GM19240 (cell line): ENCODE results near the gene ATOH1.

Source experiments
- DNase-seq: peaks from one replicate; pipeline ENCODE4 v3.0.0; 2011; ENCODE audit warnings: low spot score; ENCODE audit not compliant: insufficient read length

ATOH1 gene, protein sequence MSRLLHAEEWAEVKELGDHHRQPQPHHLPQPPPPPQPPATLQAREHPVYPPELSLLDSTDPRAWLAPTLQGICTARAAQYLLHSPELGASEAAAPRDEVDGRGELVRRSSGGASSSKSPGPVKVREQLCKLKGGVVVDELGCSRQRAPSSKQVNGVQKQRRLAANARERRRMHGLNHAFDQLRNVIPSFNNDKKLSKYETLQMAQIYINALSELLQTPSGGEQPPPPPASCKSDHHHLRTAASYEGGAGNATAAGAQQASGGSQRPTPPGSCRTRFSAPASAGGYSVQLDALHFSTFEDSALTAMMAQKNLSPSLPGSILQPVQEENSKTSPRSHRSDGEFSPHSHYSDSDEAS

DNA sequence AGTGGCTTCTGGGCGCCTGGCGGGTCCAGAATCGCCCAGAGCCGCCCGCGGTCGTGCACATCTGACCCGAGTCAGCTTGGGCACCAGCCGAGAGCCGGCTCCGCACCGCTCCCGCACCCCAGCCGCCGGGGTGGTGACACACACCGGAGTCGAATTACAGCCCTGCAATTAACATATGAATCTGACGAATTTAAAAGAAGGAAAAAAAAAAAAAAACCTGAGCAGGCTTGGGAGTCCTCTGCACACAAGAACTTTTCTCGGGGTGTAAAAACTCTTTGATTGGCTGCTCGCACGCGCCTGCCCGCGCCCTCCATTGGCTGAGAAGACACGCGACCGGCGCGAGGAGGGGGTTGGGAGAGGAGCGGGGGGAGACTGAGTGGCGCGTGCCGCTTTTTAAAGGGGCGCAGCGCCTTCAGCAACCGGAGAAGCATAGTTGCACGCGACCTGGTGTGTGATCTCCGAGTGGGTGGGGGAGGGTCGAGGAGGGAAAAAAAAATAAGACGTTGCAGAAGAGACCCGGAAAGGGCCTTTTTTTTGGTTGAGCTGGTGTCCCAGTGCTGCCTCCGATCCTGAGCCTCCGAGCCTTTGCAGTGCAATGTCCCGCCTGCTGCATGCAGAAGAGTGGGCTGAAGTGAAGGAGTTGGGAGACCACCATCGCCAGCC, at the start of gene ATOH1:
Gene ATOH1, plus strand, starts transcription at position 422 of the 663 bp plus-strand sequence. Its CDS starts 174 bp downstream, at position 596.
- no peak for DNase-seq

DNA sequence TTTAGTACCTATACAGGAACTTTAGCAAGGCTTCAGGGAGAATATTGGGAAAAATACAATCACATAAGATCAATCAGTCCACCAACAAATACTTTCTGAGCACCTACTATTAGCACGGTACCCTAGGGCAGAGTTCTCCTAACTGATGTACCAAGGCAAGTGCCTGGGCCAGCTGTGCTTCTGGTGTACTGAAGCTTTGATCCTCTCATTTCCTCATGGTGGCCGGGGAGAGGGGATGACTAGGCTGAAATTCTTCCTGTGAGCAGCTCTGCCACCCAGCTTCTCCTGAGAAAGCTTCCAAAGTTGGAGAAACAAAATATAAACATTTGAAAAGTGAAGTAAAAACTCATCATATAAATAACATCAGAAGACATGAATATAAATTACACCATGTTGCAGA, 49.3 kb upstream of the ATOH1 start:
- DNase-seq: no peak

DNA sequence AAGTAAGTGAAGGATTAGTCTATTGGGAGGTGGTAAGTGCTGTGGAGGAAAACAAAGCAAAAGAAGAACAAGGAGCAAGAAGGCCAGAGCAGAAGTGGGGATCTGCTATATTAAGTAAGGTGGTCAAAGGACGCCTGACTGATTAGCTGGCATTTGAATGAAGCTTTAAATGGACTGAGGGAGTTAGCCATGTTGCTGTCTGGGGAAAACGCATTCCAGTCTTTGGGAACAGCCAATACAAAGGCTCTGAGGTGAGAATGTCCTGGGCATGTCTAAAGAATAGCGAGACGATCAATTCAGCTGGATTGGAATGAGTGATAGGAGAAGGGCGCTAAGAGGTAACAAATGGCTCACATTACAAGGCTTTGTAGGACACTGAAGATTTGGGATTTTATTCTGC, 48.5 kb upstream of the ATOH1 start:
- no peak for DNase-seq

DNA sequence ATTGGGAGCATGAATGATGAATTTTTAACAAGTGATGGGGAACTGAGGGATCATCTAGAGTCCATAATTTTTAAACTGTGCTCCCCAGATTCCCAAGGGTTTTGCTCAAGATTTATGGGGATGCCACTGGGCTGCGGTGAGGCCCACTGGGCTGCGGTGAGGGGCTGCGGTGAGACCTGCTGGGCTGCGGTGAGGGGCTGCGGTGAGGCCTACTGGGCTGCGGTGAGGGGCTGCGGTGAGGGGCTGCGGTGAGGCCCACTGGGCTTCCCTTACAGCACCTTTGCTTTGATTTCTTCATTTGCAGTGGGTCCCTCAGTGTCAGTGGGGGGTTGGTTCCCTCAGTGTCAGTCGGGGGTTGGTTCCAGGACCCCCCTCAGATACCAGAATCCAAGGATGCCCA, 47.4 kb upstream of the ATOH1 start:
- no peak for DNase-seq

DNA sequence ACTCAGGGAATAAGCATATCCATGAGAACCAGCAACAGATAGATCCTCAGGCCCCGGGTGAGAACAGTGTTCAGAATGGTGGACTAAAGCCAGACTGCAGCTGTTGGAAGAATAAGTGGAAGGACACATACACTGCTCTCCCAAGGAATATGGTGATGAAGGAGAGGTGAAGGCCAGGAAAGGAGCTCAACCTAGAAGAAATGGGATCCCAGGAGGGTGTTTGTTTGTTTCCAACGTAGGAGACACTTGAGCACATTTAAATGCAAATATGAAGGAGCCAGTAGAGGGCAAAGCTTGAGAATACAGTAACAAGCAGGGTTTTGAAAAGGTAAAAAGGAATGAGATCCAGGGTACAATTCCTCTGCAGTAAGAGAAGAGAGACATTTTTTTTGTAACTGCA, 42.4 kb upstream of the ATOH1 start:
- DNase-seq: no peak

DNA sequence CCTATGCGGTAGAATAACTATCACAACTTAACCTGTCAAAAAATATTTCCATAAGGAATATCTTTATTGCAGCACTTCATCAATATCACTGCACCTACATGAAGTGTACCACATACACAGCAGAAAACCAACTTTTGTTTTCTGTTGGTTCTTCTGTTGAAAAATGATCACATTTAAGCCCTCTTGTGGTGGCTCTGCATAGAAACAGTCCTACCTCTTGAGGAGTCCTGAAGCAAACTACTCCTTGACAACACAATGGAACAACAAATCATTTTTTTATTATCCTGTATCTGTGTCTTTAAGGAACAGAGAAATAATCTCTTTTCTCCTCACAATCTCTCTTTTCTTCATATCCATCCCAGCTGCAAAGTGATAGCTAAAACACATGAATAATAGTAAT, 39.8 kb upstream of the ATOH1 start:
- DNase-seq: no peak

DNA sequence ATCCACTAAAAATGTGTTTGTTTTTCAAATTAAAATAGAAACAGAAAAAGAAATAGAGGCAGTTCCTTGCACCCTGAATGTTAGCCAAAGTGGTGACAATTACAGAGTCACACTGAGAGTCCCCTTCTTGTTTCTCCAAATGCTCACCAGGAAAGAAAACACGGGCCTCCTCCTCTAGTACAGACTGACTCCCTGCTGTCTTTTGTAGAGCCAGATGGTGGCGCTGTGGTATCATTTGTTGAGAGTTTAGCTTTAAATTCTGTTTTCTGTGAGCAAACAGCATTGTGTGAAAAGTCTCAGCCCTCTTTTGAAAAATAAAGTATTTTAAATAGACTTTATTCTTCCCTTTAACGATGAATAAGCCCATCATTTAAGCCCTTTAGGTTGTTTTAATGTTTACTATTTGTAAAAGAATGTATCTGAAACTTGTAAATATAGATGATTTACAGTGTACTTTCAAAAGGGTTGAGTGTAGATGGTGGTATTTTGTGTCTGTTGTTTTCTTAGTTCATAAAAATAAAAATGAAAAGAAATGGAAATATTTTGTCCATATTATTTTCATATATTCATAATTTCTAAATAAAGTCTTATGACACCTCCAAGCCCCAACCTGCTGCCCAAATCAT, 36.9 kb upstream of the ATOH1 start:
- peak; percentile 22 for DNase-seq

DNA sequence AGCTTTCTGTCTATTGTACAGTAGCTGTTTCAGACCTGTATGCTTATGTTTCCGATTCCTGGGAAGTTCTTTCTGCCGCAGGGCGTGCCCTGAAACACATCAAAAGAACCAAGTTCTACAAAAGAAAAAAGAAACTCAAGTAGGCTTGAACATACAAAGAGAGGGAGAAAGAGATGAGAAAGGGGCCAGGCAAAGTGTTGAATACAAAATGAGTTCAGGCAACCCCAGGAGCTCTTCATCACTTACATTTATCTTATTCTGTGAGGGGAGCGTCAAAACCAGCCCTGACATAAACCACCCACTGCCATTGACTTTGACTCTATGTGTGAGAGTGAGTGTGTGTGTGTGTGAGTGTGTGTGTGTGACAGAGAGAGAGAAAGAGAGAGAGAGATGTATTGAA, 26.5 kb upstream of the ATOH1 start:
- DNase-seq: no peak

DNA sequence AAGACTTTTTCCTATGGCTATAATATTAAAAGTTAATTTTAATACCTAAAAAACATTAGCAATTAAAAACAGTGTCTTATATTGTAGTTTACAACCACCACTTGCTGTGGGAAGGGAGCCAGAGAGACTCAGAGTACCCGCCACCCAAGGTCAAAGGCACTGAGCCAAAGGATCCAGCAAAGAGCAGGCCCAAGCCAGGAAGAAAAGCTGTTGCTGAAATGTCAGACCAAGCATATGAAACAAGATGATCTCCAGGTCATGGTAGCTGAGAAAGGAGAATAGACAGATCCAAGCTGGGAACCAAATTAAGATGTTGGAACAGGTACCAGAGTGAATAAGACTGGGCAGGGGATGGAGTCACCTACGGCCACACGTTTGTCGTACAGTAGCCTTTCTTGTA, 18.8 kb upstream of the ATOH1 start:
- DNase-seq: no peak

DNA sequence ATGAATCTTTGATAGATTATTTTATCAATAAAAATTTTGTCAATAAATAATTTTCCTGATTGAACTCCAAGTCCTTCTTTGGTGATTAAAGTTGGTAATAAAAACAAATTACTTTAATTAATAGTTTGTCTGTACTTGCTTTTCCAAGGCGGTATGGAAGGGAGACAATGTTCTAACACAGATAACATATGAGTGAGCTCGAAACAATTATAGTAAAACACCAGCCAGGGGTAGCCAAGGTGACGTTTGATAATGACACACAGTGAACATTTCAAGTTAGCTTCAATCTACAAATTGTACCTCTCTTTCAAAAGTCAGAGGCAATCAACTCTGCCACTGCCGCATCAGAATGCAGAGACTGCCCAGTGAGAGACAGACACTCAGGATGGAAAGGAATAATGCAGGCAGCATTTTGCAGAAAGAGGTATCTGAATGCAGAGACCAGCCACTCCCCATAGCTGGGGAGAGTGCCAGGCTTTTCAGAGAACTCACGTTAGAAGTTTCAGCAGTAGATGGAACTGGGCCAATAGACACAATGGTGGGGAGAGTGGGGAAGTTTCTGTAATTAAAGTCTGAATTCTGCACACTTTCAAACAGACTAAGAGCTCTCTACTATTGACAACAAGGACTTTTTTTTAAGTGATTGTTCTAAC, 18.1 kb upstream of the ATOH1 start:
- no peak for DNase-seq

DNA sequence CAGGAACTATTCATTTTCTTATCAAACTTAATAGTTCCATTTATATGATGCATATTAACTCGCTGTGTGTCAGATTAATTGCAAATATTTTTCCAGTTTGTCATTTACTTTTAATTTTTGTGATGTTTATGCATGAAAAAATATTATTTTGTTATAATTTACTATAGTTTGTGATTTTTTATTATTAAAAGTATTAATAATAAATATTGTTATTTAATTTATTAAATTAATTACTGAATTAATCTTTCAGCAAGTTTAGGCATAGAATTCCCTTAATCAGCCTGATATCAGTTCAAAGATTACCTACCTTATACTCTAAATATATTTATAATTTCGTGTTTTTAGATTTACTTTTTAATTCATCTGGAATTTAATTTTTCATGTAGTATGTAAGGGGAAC, 15.5 kb upstream of the ATOH1 start:
- DNase-seq: no peak

DNA sequence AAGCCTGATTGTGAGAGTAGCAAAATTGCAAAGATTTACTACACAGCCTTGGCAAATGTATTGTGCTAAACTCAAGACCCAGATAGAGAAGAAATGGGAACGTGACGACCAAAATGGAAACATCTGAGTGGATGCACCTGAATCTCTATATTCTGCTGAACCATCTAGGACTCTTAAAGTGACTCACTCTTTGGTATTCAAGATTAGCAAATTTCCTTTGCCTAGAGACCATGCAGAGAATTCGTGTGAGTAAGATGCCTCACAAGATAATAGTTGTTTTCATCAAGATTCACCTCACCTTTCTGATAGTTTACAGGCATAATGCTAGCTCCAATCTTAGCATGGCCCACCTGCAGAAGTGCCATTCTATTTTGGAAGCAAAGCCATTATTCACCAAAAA, 14.4 kb upstream of the ATOH1 start:
- no peak for DNase-seq

DNA sequence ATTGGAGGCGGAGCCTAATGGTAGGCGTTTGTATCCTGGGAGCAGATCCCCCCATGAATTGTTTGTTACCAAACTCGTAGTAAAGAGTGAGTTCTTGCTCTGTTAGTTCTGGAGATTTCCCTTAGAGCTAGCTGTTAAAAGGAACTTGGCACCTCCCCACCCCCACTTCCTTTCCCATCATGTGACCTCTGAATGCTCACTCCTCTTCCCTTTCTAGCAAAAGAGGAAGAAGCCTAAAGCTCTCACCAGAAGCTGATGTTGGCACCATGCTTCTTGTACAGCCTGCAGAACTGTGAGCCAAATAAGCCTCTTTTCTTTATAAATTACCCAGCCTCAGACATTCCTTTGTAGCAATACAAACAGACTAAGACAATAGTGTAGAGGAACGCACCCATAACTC, 13.8 kb upstream of the ATOH1 start:
- DNase-seq: no peak

DNA sequence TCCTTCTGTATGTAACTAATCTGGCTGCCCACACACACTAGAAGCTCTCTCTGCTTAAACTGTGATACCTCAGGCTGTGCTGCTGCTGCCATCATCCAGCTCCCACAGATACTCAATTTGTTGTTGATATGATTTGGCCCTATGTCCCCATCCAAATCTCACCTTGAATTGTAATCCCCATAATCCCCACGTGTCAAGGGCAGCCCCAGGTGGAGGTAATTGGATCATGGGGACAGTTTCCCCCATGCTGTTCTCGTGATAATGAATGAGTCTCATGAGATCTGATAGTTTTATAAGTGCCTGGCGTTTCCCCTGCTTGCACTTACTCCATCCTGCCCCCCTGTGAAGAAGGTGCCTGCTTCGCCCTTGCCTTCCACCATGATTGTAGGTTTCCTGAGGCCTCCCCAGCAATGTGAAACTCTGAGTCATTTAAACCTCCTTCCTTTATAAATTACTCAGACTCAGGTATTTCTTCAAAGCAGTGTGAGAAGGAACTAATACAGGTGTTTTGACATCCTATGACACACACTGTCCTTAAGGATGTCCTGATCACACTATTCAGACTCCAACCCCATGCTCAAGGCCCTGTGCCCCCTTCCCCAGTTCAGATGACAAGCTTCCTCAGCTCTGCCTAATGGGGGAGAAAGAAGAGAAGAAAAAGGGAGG, 2.9 kb upstream of the ATOH1 start:
- no peak for DNase-seq

DNA sequence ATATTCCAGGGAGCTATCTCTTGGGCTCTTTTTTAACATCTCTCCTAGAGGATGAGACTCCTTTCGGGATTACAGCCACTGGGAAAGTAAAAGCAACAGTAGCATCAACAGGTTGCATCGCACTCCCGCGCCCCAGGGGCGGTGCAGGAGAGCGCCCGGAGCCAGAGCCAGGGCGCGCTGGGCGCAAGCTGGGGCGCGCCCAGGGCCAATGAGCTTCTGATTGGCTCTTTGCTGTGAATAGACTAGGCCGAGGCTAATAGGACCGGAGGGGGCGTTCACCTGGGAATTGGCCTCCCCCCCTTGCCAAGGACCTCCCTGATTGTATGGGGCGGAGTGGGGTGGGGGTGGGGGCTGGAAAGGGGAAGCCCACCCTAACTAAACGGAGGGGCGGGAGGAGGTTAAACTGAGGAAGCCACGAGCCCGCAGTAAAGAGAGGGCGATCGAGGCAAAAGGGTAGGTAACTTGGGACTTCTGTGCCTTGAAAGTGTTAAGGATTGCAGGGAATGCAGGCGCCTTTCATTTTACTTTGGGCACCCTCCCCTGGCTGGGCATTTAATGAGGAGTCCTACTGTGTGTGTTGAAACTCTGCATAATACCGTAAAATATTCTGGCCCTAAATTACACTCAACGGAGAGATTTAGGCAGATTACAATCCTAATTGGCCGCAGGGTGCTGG, 1.1 kb upstream of the ATOH1 start:
- no peak for DNase-seq

DNA sequence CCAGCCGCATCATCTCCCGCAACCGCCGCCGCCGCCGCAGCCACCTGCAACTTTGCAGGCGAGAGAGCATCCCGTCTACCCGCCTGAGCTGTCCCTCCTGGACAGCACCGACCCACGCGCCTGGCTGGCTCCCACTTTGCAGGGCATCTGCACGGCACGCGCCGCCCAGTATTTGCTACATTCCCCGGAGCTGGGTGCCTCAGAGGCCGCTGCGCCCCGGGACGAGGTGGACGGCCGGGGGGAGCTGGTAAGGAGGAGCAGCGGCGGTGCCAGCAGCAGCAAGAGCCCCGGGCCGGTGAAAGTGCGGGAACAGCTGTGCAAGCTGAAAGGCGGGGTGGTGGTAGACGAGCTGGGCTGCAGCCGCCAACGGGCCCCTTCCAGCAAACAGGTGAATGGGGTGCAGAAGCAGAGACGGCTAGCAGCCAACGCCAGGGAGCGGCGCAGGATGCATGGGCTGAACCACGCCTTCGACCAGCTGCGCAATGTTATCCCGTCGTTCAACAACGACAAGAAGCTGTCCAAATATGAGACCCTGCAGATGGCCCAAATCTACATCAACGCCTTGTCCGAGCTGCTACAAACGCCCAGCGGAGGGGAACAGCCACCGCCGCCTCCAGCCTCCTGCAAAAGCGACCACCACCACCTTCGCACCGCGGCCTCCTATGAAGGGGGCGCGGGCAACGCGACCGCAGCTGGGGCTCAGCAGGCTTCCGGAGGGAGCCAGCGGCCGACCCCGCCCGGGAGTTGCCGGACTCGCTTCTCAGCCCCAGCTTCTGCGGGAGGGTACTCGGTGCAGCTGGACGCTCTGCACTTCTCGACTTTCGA, 654 bp downstream of the ATOH1 start:
- no peak for DNase-seq

DNA sequence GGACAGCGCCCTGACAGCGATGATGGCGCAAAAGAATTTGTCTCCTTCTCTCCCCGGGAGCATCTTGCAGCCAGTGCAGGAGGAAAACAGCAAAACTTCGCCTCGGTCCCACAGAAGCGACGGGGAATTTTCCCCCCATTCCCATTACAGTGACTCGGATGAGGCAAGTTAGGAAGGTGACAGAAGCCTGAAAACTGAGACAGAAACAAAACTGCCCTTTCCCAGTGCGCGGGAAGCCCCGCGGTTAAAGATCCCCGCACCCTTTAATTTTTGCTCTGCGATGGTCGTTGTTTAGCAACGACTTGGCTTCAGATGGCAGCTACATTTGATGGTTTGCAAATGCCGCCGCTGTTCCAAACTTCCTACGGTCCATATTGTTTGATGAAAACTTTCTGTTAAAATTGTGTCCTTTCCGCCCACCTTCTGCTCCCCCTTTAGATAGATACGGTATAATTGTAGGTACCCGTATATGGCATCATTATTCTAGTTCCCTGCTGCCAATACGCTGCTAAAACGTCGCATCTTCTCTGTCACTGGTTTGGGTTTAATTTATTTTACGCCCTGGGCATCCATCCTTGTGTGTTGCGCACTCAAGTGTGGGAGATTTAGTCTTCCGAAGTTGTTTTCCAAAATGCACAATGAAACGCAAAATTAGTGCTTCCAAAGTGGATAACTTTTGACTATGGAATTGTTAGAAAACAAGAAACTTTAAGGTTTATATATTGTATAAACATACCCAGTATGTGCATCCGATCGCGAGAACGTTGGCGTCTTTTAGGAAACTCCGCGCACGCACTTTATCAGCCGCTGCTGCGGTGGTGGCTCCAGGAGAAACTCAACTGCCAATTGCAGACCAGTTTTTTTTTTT, 1.5 kb downstream of the ATOH1 start:
- no peak for DNase-seq

DNA sequence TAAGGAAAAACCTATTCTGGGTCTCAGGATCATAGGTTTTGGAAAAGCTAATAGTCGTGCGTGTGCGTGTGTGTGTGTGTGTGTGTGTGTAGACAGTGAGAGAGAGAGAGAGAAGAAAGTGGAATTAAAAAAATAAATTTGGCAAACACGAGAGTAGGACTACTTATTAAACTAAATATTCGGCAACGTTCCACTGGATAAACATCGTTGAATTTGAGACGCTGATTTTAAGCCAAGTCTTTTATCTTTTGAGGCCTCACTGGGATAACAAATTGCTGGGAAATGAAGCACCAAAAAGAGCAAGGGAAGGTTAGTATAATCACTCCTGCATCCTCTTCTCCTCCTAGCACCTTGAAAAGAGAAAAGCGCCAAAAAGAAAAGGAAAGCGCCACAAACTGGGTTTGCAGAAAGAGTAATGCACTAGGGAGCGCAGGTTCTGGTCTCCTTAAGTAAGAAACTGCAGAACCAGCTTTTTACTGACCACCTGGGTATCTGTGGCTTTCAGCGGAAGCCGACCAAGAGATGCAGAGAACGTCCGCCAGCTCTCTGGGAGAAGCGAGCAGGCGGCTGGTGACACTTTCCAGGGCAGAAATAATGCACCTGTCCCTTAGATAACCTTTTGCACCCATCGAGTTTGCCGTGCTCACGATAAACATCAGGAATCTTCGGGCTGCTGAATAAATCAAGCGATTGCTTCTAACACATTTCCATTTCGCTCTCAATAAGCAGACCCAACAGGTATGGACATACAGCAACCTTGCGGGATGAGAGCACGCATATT, 3.4 kb downstream of the ATOH1 start:
- no peak for DNase-seq
